NCI-H2081 (cell line): ENCODE data around the gene FAM131A.
A peak's percentile ranks its signal among the peaks of the same experiment; 100 is the strongest.

Source experiments
- DNase-seq, 2 experiments: peaks; one replicate each; lab custom pipeline; 2025; lab: John Stamatoyannopoulos, UW

FAM131A gene, protein sequence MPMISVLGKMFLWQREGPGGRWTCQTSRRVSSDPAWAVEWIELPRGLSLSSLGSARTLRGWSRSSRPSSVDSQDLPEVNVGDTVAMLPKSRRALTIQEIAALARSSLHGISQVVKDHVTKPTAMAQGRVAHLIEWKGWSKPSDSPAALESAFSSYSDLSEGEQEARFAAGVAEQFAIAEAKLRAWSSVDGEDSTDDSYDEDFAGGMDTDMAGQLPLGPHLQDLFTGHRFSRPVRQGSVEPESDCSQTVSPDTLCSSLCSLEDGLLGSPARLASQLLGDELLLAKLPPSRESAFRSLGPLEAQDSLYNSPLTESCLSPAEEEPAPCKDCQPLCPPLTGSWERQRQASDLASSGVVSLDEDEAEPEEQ

DNA sequence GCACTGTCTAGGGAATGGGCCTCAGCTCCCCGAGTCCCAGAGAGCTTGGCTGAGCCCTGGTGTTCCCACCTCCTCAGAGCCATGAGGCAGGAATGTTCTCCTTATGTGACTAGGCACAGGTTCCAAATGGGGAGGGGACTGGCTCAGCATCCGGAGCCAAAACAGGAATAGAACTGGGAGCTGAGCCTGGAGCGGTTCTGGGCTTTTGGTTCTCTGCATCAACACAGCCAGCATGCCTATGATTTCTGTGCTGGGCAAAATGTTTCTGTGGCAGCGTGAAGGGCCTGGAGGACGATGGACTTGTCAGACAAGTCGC lies at the start of gene FAM131A:
Gene FAM131A, plus strand, starts transcription at position 202 of the 316 bp plus-strand sequence. Its CDS starts 31 bp downstream, at position 233.
- no peak for DNase-seq

DNA sequence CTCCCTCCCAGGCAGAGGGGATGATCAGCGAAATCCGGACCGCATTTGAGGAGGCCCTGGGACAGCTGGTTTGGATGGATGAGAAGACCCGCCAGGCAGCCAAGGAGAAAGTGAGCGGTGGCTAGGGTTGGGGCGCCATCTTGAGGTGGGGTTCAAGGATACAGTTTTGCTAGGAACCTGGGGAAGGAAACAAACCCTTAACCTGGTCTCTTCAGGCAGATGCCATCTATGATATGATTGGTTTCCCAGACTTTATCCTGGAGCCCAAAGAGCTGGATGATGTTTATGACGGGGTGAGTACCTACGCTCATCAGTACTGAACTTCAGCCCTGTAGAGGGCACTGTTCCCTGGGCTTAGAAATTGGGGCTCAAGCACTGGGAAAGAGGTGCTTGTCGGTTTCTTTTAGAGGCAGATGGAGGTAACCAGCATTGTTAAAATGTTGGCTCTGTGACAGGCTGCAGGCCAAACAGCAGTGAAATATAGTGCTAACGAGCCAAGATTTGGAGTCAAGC lies 47.9 kb upstream of the FAM131A start:
- peak; percentile 67 to 75 for DNase-seq

DNA sequence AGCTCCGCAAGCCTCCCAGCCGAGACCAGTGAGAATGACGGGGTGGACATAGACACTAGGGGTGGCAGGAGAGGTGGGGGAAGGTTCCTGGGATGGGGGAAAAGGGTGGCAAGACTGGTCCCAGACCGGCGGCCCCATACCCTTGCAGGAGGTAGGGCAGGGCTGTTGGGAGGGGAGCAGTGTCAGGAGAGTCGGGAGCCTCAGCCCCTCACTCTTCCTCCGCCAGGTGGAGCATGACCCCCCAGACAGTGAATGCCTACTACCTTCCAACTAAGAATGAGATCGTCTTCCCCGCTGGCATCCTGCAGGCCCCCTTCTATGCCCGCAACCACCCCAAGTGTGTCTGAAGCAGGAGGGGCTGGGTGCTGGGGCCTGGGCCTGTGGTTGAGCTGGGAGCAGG lies 47.1 kb upstream of the FAM131A start:
- DNase-seq: no peak

DNA sequence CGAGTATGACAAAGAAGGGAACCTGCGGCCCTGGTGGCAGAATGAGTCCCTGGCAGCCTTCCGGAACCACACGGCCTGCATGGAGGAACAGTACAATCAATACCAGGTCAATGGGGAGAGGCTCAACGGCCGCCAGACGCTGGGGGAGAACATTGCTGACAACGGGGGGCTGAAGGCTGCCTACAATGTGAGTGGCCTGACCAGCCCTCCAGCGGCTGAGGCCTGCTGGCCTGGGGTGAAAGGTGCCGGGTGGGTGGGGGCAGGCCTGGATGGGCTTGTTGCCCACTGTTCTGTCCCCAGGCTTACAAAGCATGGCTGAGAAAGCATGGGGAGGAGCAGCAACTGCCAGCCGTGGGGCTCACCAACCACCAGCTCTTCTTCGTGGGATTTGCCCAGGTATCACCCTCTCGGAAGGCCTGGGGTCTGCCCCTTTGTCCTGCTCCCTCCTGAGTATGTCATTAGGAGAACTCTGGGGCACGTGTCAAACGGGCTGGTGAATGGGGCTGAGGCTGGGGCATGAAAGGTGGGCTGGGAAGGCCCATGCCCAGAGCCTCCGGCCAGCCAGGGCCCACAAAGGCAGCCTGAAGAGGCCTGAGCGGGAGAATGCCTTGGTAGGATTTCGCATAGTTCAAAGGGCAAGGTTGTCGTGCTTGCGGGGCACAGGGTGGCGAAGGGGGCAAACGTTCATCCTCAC lies 46.2 kb upstream of the FAM131A start:
- no peak for DNase-seq

DNA sequence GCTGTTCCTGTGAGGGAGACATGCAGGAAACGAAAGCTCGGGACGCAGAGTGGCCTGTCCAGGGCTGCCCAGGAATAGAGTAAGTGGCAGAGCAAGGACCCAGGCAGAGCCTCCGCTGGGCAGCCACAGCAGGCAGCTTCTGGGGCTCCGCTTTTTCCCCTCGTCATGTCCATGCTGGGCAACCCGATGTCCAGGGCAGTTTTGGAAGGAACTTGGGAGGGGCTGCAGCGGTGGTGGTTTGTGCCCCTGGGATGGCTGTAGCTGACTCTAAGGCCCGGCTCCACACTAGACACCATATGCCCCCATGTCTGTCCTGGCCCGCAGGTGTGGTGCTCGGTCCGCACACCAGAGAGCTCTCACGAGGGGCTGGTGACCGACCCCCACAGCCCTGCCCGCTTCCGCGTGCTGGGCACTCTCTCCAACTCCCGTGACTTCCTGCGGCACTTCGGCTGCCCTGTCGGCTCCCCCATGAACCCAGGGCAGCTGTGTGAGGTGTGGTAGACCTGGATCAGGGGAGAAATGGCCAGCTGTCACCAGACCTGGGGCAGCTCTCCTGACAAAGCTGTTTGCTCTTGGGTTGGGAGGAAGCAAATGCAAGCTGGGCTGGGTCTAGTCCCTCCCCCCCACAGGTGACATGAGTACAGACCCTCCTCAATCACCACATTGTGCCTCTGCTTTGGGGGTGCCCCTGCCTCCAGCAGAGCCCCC lies 45.5 kb upstream of the FAM131A start:
- no peak for DNase-seq

DNA sequence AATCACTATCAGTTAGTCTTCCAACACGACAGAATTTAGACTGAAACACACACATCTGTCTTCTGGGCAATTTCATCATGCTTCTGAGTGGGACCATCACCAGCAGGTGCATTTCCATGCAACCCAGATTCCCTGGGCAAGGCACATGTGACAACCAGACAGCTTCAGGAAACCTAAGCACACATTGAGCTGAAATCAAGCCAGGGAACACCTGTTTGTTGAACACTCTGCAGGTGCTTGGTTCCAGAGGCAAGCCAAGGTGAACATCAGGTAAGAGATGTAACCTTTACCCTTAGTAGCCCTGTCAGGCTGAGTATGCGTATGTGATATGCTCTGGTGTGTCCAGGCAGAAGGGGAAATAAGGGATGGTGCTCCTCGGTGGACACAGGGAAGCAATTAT lies 41.6 kb upstream of the FAM131A start:
- DNase-seq: peak in 1 of 2 experiments; percentile 32

DNA sequence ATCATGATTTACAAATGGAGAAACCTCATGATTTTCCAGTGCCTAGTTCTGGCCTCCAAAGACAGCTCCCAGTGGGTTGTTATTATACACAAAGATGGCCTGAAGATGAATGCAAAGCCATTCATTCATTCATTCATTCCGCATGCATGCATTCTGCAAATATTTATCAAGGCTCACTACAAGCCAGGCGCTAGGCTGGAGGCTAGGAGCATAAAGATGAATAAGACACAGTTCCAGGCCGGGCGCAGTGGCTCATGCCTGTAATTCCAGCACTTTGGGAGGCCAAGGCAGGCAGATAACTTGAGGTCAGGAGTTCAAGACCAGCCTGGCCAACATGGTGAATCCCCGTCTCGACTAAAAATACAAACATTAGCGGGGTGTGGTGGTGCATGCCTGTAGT lies 40.8 kb upstream of the FAM131A start:
- DNase-seq: no peak

DNA sequence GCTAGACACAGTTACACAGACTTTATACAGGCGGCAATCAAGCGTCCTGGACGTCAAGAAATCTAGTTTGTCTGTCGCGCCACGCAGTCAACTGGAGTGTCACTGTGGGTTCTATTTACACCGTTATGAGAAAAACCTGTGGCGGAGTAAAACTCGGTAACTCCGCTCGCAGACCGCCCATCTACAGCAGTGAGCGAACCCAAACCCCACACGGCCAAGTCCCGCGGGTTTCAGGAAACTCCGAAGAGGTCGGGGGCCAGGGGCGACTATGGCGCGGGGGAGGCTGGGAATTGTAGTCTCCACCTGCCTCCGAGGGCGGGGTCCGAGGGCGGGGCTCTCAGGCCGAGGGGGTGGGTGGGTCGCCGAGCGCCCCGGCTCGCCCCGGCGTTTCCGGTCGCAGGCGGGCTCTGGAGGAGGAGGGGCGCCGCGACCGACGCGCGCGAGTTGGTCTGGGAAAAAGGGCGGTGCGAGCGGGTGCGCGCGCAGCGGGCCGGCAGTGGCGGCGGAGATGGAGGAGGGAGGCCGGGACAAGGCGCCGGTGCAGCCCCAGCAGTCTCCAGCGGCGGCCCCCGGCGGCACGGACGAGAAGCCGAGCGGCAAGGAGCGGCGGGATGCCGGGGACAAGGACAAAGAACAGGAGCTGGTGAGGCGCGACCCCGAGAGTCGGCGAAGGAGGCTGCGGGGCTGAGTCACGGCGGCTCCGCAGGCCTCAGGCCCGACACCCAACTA lies 38.5 kb upstream of the FAM131A start, which contains the start of gene PSMD2:
Gene PSMD2, plus strand, starts transcription at position 483 of the 729 bp plus-strand sequence. Its CDS starts 26 bp downstream, at position 509.
- peak; percentile 99 to 100 for DNase-seq

DNA sequence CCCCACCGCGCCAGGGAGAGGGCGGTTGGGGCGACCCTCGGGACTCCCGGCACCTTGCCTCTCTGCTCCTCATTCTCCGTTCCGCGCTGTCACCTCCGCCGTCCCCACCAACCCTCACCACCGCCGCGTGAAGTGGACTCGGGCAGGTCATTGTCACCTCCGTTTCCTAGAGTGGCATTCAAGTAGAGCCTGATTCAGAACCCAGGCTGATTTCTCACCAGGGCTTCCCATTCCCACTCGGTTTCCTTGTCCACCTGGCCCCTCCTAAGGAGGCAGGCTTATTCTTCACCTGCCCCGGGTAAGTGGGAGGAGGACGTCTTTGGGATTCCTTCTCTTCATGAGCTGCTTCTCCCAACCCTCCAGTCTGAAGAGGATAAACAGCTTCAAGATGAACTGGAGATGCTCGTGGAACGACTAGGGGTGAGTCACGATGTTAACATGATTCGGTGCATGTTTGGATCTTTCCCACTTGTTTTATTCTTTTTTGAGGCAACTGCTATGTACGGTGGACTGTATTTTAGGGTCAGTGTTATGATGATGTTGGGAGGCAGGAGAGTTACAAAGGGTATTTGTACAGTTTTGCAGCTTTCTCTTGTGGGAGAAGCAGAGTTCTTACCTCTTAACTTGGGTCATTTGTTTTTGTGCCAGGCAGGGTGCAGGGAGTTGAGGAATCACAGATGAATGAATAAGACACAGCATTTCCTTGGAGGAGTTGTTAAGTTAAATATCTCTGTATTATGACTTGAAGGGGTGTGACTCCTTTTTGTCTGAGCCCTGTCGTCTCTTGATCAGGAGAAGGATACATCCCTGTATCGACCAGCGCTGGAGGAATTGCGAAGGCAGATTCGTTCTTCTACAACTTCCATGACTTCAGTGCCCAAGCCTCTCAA lies 37.7 kb upstream of the FAM131A start:
- peak in 1 of 2 experiments; percentile 51 for DNase-seq

DNA sequence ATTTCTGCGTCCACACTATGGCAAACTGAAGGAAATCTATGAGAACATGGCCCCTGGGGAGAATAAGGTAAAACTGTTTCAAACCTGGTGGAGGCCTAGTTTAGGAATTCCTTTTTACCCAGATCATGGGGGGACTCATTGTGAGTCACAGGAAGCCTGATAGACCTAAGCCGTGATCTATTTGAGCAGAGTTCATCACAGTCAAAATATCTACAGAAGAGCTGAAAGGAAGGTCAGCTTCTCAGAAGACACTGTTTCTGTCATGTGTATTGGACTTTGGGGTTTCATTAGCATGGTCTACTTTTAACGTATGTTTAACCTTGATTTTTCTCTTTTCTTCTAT lies 37.1 kb upstream of the FAM131A start:
- DNase-seq: no peak

DNA sequence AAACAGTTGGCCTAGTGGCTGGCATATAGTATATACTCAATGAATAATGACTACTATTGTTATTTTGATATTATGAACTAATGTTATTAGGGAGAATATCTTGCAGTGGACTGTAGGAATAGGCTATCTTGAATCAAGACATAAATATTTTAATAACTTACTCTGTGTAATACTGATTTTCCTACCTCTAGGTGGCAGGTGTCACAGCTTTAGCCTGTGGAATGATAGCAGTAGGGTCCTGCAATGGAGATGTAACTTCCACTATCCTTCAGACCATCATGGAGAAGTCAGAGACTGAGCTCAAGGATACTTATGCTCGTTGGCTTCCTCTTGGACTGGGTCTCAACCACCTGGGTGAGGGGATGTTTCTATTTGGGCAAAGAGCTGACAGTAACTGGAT lies 31.8 kb upstream of the FAM131A start:
- DNase-seq: peak in 1 of 2 experiments; percentile 18

DNA sequence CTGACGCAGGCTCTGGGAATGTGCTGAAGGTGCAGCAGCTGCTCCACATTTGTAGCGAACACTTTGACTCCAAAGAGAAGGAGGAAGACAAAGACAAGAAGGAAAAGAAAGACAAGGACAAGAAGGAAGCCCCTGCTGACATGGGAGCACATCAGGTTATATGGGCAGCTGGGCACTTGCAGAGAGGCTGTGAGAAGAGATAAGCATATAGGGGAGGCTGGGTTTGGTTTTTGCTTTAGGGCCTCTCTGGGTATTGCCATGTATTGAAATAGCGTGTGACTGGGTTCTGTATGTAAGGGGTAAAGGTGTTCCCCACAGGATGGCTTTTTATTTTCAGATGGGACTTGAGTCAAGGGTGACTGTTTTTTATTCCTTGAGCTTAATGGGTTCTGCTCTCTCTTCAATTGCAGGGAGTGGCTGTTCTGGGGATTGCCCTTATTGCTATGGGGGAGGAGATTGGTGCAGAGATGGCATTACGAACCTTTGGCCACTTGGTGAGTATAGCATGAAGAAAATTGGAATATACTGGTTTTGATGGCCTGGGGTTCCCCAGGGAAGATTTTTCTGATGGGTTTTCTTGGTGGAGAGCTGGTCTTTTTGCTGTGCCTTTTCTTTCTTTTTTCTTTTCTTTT lies 30.9 kb upstream of the FAM131A start:
- no peak for DNase-seq

DNA sequence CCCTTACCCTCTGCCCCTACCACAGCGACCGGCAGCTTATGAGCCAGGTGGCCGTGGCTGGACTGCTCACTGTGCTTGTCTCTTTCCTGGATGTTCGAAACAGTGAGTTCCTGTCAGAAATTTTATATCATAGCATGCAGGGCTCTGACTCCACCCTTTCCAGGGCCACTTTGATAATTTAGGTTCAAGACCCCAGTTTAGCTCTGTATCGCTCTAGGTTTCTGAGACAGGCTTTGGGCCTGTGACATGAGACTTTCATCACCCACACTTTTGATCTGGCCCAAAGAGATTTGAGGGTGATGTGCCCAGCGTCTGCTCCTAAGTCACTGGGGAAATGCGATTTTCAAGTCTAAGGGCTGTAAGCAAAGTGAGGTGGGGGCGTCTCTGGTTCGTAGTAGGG lies 29.5 kb upstream of the FAM131A start:
- DNase-seq: no peak

DNA sequence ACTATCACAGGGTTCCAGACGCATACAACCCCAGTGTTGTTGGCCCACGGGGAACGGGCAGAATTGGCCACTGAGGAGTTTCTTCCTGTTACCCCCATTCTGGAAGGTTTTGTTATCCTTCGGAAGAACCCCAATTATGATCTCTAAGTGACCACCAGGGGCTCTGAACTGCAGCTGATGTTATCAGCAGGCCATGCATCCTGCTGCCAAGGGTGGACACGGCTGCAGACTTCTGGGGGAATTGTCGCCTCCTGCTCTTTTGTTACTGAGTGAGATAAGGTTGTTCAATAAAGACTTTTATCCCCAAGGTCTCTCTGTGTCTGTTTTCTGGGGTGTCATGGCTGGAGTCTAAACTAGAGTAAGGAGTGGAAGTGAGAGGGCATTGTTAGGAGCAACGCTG lies 28.7 kb upstream of the FAM131A start:
- DNase-seq: no peak

DNA sequence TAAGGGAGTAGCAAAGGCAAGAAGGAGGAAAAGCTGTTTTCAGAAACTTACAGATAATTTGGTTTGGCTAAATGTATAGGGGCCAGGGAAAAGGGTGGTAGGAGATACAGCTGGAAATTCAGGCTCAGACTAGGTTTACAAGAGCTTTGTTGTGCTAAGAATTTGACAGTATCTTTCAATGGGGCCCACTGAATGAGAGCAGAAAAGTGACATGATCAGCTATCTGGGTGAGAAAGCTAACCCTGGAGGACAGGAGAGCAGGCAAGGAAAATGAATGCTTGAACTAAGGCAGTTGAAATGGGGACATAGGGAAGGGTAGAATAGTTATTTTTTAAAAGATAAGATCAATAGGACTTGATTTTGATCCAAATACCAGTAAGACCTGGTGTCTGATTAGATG lies 25.8 kb upstream of the FAM131A start:
- DNase-seq: no peak

DNA sequence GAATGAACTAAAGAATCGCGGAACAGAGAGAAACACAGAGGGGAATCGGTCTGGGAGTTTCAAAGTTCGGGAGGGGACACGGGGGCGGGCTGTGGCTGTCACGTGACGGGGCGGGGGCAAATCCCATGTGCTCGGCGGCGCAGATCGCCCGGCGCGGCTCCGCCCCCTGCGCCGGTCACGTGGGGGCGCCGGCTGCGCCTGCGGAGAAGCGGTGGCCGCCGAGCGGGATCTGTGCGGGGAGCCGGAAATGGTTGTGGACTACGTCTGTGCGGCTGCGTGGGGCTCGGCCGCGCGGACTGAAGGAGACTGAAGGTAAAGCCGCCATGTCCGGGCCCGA lies 23.1 kb upstream of the FAM131A start, which contains the start of gene EIF4G1:
Gene EIF4G1, plus strand, starts transcription at position 244 of the 337 bp plus-strand sequence. CDS start 1,191 bp downstream, outside the sequence.
- peak; percentile 97 to 98 for DNase-seq

DNA sequence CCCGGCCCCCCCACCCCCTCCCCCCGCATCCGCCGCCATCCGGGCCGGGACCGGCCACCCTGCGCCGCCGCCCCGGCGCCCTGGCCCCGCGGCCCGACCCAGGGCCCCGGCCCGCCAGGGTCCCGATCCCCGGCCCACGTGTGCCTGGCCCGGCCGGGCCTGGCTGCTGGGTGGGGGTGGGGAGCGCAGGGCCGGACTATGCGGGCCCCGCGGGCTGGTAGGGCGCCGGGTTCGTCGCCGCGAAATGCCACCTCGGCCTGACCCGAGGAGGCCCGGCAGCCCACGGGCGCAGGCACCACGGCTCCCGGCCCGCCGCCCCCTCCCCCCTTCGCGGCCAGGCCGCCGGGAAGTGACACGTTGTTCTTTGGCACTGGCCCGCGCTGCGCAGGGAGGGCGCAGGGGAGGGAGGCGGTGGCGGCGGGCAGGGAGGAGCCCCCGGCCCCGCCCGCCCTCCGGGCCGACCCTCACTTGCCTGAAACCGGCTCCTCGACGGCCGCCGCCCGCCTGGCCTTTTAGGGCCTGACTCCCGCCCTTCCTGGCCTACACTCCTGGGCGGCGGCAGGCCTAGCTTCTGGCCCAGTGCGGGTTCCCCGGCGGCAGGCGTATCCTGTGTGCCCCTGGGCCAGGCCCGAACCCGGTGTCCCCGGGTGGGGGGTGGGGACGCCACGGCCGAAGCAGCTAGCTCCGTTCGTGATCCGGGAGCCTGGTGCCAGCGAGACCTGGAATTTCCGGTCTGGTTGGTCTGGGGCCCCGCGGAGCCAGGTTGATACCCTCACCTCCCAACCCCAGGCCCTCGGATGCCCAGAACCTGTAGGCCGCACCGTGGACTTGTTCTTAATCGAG lies 22.5 kb upstream of the FAM131A start:
- DNase-seq: peak; percentile 68 to 72

DNA sequence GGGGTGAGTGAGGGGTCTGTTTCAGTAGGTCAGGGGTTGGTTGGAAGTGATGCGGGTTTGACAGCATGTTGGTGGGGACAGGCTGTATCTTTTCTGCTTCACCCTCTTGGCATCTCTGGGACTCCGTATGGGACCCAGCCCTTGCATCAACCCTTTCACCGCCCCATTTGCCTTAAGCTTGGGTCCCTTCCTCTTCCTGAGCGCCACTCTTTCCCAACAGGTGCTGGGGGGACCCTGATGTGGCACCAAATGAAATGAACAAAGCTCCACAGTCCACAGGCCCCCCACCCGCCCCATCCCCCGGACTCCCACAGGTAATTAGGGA lies 21.9 kb upstream of the FAM131A start:
- no peak for DNase-seq

DNA sequence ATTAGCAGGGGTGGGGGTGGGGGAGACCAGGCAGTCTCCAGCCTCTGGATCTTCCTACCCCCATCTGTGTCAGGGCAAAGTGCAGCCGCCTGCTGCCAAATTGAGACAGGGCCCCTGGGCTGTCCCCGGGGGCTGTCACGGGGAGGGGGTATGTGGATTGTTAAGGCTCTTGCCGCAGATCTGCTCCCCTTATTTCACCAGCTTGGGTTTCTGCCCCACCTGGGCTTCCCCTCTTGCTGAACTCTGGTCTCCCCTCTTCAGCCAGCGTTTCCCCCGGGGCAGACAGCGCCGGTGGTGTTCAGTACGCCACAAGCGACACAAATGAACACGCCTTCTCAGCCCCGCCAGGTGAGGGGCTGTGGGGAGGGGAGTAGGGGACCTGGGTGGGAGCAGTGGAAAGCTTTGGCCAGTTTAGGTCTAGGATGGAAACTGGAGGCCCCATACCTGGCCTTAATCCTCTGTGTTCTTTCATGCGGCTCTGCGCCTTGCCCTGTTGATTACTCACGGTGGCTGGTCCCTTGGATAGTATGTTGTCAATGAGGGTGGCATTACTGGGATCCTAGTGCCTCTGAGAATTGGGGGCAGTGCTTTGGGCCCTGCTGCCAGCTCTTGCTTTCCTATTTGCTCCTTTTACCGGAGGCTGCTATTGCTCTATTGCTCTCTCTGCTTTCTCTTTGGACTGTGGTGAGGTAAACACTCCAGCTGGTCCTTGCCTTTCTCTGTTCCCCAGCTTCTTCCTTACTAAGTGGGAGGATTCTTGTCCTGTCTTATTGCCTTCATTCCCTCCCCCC lies 21.3 kb upstream of the FAM131A start:
- no peak for DNase-seq
